SK-N-SH (cell line): Measurements from ENCODE around the gene ATP8B1. TPM values are rescaled to one million over a fixed set of nuclear protein-coding genes. Genes with fewer than 3 reads are reported as not detected.

Source experiments
- CTCF ChIA-PET: fragments of 300-600, 350-600 bp; formaldehyde crosslinking; extraction: SDS; loops from one replicate; lab custom pipeline; 2021; lab: Yijun Ruan, JAX
- POLR2A ChIA-PET: fragments of 350-600 bp; sonication (Branson Sonifier 250); formaldehyde crosslinking; extraction: SDS; loops from one replicate; lab custom pipeline; 2020; ENCODE audit warnings: antibody characterized with exemption, inconsistent platforms; lab: Yijun Ruan, JAX
- DNase-seq: peaks from one replicate; pipeline ENCODE4 v3.0.0; 2012
- H2AFZ ChIP-seq: fragments of 200-600 bp; sonication (generic); 2 replicates; pipeline ENCODE4 v1.8.1; 2016; ENCODE audit warnings: antibody characterized with exemption, mild to moderate bottlenecking, low read depth
- H3F3A ChIP-seq: fragments of 200-600 bp; sonication (generic); replicated peaks from 2 replicates; pipeline ENCODE3; 2016; ENCODE audit warnings: antibody characterized with exemption, mild to moderate bottlenecking; ENCODE audit not compliant: insufficient read depth
- H3K27ac ChIP-seq, 2 experiments: fragments of 200-500 bp in 1 of 2; fragments of 200-600 bp in 1 of 2; sonication (Bioruptor generic) in 1 of 2; sonication (generic), shearing (Covaris generic) in 1 of 2; 2 replicates each; pipeline versions ENCODE4 v1.5.1 to v1.6.1; 2014 to 2016; ENCODE audit warnings: low read depth in 2 of 2, inconsistent platforms in 1 of 2, low read length in 1 of 2, mild to moderate bottlenecking in 1 of 2, mixed read lengths in 1 of 2
- H3K27me3 ChIP-seq: fragments of 200-600 bp; sonication (generic), shearing (Covaris generic); 2 replicates; pipeline ENCODE4 v1.6.1; 2016; ENCODE audit warnings: mixed run types; ENCODE audit not compliant: insufficient read depth
- H3K36me3 ChIP-seq, 2 experiments: fragments of 200-500 bp in 1 of 2; fragments of 200-600 bp in 1 of 2; sonication (Bioruptor generic) in 1 of 2; sonication (generic) in 1 of 2; replicated peaks in 1 of 2; 2 replicates each; pipeline versions ENCODE3 to v1.5.1; 2014 to 2016; ENCODE audit warnings: low read length in 1 of 2, mild to moderate bottlenecking in 1 of 2; ENCODE audit not compliant: insufficient read depth in 2 of 2, control insufficient read depth in 1 of 2
- H3K4me1 ChIP-seq, 2 experiments: fragments of 200-500 bp in 1 of 2; fragments of 200-600 bp in 1 of 2; sonication (Bioruptor generic) in 1 of 2; sonication (generic), shearing (Covaris generic) in 1 of 2; 2 replicates each; pipeline versions ENCODE4 v1.5.1 to v1.6.1; 2014 to 2016; ENCODE audit warnings: low read depth in 1 of 2, low read length in 1 of 2, mixed run types in 1 of 2; ENCODE audit not compliant: insufficient read depth in 2 of 2, control insufficient read depth in 1 of 2
- H3K4me2 ChIP-seq: fragments of 200-600 bp; sonication (generic), shearing (Covaris generic); 2 replicates; pipeline ENCODE4 v1.6.1; 2017; ENCODE audit warnings: mixed run types
- H3K4me3 ChIP-seq, 2 experiments: fragments of 200-500 bp in 1 of 2; fragments of 200-600 bp in 1 of 2; sonication (Bioruptor generic) in 1 of 2; sonication (generic), shearing (Covaris generic) in 1 of 2; 2 replicates each; pipeline versions ENCODE4 v1.5.1 to v1.8.1; 2014 to 2016; ENCODE audit warnings: low read depth in 2 of 2, inconsistent platforms in 1 of 2, low read length in 1 of 2, mild to moderate bottlenecking in 1 of 2, mixed read lengths in 1 of 2, moderate library complexity in 1 of 2
- H3K79me2 ChIP-seq: fragments of 200-600 bp; sonication (generic); 2 replicates; pipeline ENCODE4 v1.8.1; 2017; ENCODE audit warnings: mild to moderate bottlenecking; ENCODE audit not compliant: insufficient read depth
- H3K9ac ChIP-seq: fragments of 200-600 bp; sonication (generic); 2 replicates; pipeline ENCODE4 v1.6.1; 2017; ENCODE audit warnings: mixed run types
- H3K9me2 ChIP-seq: fragments of 200-600 bp; sonication (generic); 2 replicates; pipeline ENCODE4 v1.6.1; 2017; ENCODE audit warnings: mixed run types
- H3K9me3 ChIP-seq: fragments of 200-600 bp; sonication (generic); 2 replicates; pipeline ENCODE4 v1.6.1; 2017; ENCODE audit warnings: mixed run types, mild to moderate bottlenecking, moderate library complexity
- H4K20me1 ChIP-seq: fragments of 200-600 bp; sonication (generic); 2 replicates; pipeline ENCODE4 v1.6.1; 2017; ENCODE audit warnings: mild to moderate bottlenecking, mixed run types; ENCODE audit not compliant: insufficient read depth
- EP300 ChIP-seq, 2 experiments: IDR thresholded peaks; 2 replicates each; pipeline versions ENCODE4 v1.4.0 to v1.6.1; 2012; ENCODE audit warnings: borderline replicate concordance in 1 of 2, low read depth in 1 of 2, low read length in 1 of 2
- EZH2phosphoT487 ChIP-seq: fragments of 200-600 bp; sonication (generic); IDR thresholded peaks from 2 replicates; pipeline ENCODE4 v1.6.1; 2017; ENCODE audit warnings: low read depth, mixed run types, mild to moderate bottlenecking, antibody characterized with exemption, moderate library complexity, borderline replicate concordance
- FOXM1 ChIP-seq: IDR thresholded peaks from 2 replicates; pipeline ENCODE4 v1.4.0; 2012; ENCODE audit warnings: low read depth, mild to moderate bottlenecking
- GATA2 ChIP-seq: sonication (generic); formaldehyde crosslinking; IDR thresholded peaks from 2 replicates; pipeline ENCODE4 v1.5.0; 2020; ENCODE audit warnings: mild to moderate bottlenecking, missing genetic modification reagents
- POLR2AphosphoS5 ChIP-seq: IDR thresholded peaks from 2 replicates; pipeline ENCODE4 v1.6.1; 2012; ENCODE audit warnings: low read depth, low read length
- YY1 ChIP-seq: IDR thresholded peaks from 2 replicates; pipeline ENCODE4 v1.4.0; 2012; ENCODE audit warnings: low read depth, mild to moderate bottlenecking
- WGBS: methylation state at CpG from one replicate; pipeline ENCODE4 v1.1.6; 2017; ENCODE audit warnings: low lambda C conversion rate; 5-methylcytosine and 5-hydroxymethylcytosine counted together
- polyA plus RNA-seq, 3 experiments: library from polyadenylated mRNA; depleted of rRNA; stranded (reverse); fragments of >200 nt; gene quantifications; 2 replicates each; pipeline ENCODE4 v1.2.3, GENCODE V29; 2012
- TF ChIP-seq, protein P1 (sequence below): fragments of 150-350 bp; IDR thresholded peaks from 2 replicates; pipeline ENCODE4 v1.6.1; 2017; ENCODE audit warnings: antibody characterized with exemption, low read length, low read depth, borderline replicate concordance
- TF ChIP-seq, protein P2 (sequence below): IDR thresholded peaks from 2 replicates; pipeline ENCODE4 v1.6.1; 2012; ENCODE audit warnings: mild to moderate bottlenecking, low read depth, low read length, moderate library complexity
- TF ChIP-seq, protein P3 (sequence below): IDR thresholded peaks from 2 replicates; pipeline ENCODE4; 2012

The ATP8B1 gene
- polyA plus RNA-seq, 1 of the 3 experiments (the other 2 are of a cell fraction): 43.8 TPM

DNA sequence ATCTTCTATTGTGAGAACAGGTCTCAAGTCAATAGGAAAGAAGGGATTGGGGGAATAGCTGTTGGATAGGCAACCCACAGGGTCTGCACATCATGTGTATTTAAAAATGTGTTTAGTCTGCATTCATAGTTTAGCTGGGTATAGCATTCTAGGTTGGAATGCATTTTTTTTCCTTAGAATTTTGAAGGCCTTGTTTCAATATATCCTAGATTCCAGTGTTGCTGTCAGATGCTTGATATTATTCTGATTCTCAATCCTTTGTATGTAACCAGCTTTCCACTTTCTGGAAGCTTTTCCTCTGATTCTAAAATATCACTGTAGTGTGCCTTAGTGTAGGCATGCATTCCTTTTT lies 9.0 kb upstream of the ATP8B1 start (continued):
- TF ChIP-seq, protein P1, sequence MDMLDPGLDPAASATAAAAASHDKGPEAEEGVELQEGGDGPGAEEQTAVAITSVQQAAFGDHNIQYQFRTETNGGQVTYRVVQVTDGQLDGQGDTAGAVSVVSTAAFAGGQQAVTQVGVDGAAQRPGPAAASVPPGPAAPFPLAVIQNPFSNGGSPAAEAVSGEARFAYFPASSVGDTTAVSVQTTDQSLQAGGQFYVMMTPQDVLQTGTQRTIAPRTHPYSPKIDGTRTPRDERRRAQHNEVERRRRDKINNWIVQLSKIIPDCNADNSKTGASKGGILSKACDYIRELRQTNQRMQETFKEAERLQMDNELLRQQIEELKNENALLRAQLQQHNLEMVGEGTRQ: no peak
- no peak for TF ChIP-seq YY1
- TF ChIP-seq EZH2phosphoT487: no peak

DNA sequence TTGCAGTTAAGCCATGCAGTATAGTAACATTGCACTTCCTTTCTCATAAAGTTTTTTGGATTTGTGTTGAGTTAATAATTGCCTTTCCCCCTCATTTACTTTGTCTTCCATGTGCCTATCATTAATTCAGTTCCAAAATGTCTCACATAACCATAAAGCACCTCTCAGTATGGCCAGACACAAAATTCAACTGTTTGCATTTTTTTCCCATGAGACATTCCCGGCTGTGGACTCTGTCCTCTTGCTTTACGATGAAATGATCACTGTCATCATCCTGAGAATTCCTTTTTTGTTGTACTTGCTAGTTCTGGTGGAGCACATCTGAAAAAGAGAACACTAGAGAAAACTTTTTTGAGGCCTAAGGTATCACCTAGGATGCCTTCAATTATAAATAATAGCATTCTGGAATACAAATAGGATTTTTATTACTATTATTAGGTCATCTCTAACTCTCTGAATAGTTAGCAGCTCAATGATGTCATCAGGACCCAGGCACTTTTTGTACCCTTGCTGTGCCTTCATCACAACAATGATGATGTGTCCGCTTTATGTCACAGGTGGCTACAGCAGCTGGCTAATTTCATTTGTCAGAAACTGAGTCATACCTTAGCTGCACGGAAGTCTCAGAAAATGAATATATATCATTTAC lies 8.5 kb upstream of the ATP8B1 start:
- H3K4me2 ChIP-seq: no peak overlapping the region
- H3K27ac ChIP-seq: no peak overlapping the region
- no peak for DNase-seq
- no peaks in the 10 kb centered on the region for H3K79me2 ChIP-seq
- ChIA-PET POLR2A (no interaction called here), CTCF (interaction anchor here (1.0 kb wide), 1 partner anchor 8 kb away, joined by 3 read pairs; no protein-coding TSS in a partner anchor)
- no peaks in the 10 kb centered on the region for H3K9me3 ChIP-seq
- peaks cover 0 to 7% of the 10 kb centered on the region in 2 experiments for H3K36me3 ChIP-seq
- no peak overlapping the region for H3K9ac ChIP-seq
- peaks cover 54% of the 10 kb centered on the region for H3F3A ChIP-seq
- no peak overlapping the region for H2AFZ ChIP-seq
- H3K4me3 ChIP-seq: no peak overlapping the region
- 78% methylated on average over 4 of the region's 4 CpGs for WGBS
- no peaks in the 10 kb centered on the region for H4K20me1 ChIP-seq
- peaks cover 0 to 31% of the 10 kb centered on the region in 2 experiments; a peak in 3 of 4 replicates for H3K4me1 ChIP-seq
- H3K9me2 ChIP-seq: no peaks in the 10 kb centered on the region
- TF ChIP-seq EP300 (IDR thresholded peaks at IDR 0.05; ENCODE audit: borderline replicate concordance in 1 of 2, low read depth in 1 of 2, low read length in 1 of 2) (no peak), POLR2AphosphoS5 (no peak), GATA2 (CRISPR knock-in tag) (no peak), FOXM1 (no peak)
- TF ChIP-seq, protein P1: no peak
- TF ChIP-seq, protein P2, sequence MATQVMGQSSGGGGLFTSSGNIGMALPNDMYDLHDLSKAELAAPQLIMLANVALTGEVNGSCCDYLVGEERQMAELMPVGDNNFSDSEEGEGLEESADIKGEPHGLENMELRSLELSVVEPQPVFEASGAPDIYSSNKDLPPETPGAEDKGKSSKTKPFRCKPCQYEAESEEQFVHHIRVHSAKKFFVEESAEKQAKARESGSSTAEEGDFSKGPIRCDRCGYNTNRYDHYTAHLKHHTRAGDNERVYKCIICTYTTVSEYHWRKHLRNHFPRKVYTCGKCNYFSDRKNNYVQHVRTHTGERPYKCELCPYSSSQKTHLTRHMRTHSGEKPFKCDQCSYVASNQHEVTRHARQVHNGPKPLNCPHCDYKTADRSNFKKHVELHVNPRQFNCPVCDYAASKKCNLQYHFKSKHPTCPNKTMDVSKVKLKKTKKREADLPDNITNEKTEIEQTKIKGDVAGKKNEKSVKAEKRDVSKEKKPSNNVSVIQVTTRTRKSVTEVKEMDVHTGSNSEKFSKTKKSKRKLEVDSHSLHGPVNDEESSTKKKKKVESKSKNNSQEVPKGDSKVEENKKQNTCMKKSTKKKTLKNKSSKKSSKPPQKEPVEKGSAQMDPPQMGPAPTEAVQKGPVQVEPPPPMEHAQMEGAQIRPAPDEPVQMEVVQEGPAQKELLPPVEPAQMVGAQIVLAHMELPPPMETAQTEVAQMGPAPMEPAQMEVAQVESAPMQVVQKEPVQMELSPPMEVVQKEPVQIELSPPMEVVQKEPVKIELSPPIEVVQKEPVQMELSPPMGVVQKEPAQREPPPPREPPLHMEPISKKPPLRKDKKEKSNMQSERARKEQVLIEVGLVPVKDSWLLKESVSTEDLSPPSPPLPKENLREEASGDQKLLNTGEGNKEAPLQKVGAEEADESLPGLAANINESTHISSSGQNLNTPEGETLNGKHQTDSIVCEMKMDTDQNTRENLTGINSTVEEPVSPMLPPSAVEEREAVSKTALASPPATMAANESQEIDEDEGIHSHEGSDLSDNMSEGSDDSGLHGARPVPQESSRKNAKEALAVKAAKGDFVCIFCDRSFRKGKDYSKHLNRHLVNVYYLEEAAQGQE: no peak
- TF ChIP-seq, protein P3, sequence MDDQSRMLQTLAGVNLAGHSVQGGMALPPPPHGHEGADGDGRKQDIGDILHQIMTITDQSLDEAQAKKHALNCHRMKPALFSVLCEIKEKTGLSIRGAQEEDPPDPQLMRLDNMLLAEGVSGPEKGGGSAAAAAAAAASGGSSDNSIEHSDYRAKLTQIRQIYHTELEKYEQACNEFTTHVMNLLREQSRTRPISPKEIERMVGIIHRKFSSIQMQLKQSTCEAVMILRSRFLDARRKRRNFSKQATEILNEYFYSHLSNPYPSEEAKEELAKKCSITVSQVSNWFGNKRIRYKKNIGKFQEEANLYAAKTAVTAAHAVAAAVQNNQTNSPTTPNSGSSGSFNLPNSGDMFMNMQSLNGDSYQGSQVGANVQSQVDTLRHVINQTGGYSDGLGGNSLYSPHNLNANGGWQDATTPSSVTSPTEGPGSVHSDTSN: no peak
- TF ChIP-seq, all 33 proteins: peak for 0
- H3K27me3 ChIP-seq: no peaks in the 10 kb centered on the region
